HL-60 (cell line): ENCODE results near the gene GOLGA6L10.
"Not testable (repeated sequence)": the region's sequence is repeated elsewhere in the genome, so short reads cannot be mapped to it uniquely, and the experiment has no call there.

Experiments
- CTCF ChIP-seq: IDR thresholded peaks from one replicate; pipeline ENCODE4 v1.5.1; 2011; ENCODE audit warnings: low read length, control low read depth, inconsistent platforms; ENCODE audit not compliant: insufficient read depth
- POLR2AphosphoS5 ChIP-seq: IDR thresholded peaks from 2 replicates; pipeline ENCODE4 v1.6.1; 2012; ENCODE audit warnings: low read depth
- REST ChIP-seq: IDR thresholded peaks from 2 replicates; pipeline ENCODE4 v1.6.1; 2012; ENCODE audit warnings: low read depth; ENCODE audit not compliant: insufficient replicate concordance

GRCh38 chr15:82349375-82349774 is at the start of gene GOLGA6L10:
- not testable (repeated sequence) for TF ChIP-seq CTCF, REST, POLR2AphosphoS5
